Measurements from ENCODE around the gene MAD1L1. TPM values are rescaled to one million over a fixed set of nuclear protein-coding genes. Genes with fewer than 3 reads are reported as not detected.

The MAD1L1 gene
- total RNA-seq, 1 experiment from 2014 or later, result 50.8 TPM

- Histone ChIP-seq H3K4me1 (replicated peaks; ENCODE audit: insufficient read depth) (no peaks in the 10 kb centered on the region), H4K20me1 (ENCODE audit: insufficient read depth) (no peaks in the 10 kb centered on the region), H3K79me2 (ENCODE audit: low read depth) (no peaks in the 10 kb centered on the region), H3F3A (ENCODE audit: insufficient read depth, low read depth) (no peaks in the 10 kb centered on the region), H3K9me3 (ENCODE audit: insufficient read depth, low read depth) (no peaks in the 10 kb centered on the region), H3K36me3 (ENCODE audit: low read depth) (no peaks in the 10 kb centered on the region), H3K4me3 (no peak overlapping the region), H3K9me2 (ENCODE audit: insufficient read depth) (no peaks in the 10 kb centered on the region), H2AFZ (no peak overlapping the region), H3K27ac (no peak overlapping the region), H3K4me2 (no peak overlapping the region), H3K27me3 (ENCODE audit: insufficient read depth, low read depth) (no peaks in the 10 kb centered on the region)
- intact Hi-C loops (cut with micrococcal nuclease; ENCODE audit: unreplicated experiment), result no loop called here
- TF ChIP-seq CTCF (conservative IDR thresholded peaks at IDR 0.05) (no peak), EZH2 (IDR thresholded peaks at IDR 0.05; ENCODE audit: low read depth) (no peak)
- ChIA-PET CTCF (interaction anchor here (0.7 kb wide), 1 partner anchor 10 kb away, joined by 3 read pairs; no protein-coding TSS in a partner anchor), POLR2A (ENCODE audit: unreplicated experiment) (interaction anchor here (0.6 kb wide), 1 partner anchor 756 kb away, joined by 4 read pairs; no protein-coding TSS in a partner anchor)
- no TSS peak for BruUV-seq (replicated peaks)
- no peak for DNase-seq
Observed at GRCh38 chr7:2165610-2166594, 66.8 kb downstream of the MAD1L1 start.

GRCh38 chr7:2165239-2165609, 67.5 kb downstream of the MAD1L1 start:
- no peaks in the 10 kb centered on the region for H3K27me3 ChIP-seq (ENCODE audit: insufficient read depth, low read depth)
- ChIA-PET POLR2A (ENCODE audit: unreplicated experiment) (interaction anchor here (0.6 kb wide), 1 partner anchor 755 kb away, joined by 4 read pairs; no protein-coding TSS in a partner anchor), CTCF (interaction anchor here (0.7 kb wide), 1 partner anchor 262 kb away, joined by 4 read pairs; no protein-coding TSS in a partner anchor)
- DNase-seq, result no peak
- no peaks in the 10 kb centered on the region for H3K9me2 ChIP-seq (ENCODE audit: insufficient read depth)
- H3K4me2 ChIP-seq, result no peak overlapping the region
- H3K79me2 ChIP-seq (ENCODE audit: low read depth), result no peaks in the 10 kb centered on the region
- no peak overlapping the region for H3K4me3 ChIP-seq
- H2AFZ ChIP-seq, result no peak overlapping the region
- H3K27ac ChIP-seq, result no peak overlapping the region
- H3K36me3 ChIP-seq (ENCODE audit: low read depth), result no peaks in the 10 kb centered on the region
- no TSS peak for BruUV-seq (replicated peaks)
- TF ChIP-seq EZH2 (IDR thresholded peaks at IDR 0.05; ENCODE audit: low read depth), result no peak
- no peak for TF ChIP-seq CTCF (conservative IDR thresholded peaks at IDR 0.05)
- no peaks in the 10 kb centered on the region for H3F3A ChIP-seq (ENCODE audit: insufficient read depth, low read depth)
- H3K9me3 ChIP-seq (ENCODE audit: insufficient read depth, low read depth), result no peaks in the 10 kb centered on the region
- intact Hi-C loops (cut with micrococcal nuclease; ENCODE audit: unreplicated experiment), result no loop called here
- no peaks in the 10 kb centered on the region for H3K4me1 ChIP-seq (replicated peaks; ENCODE audit: insufficient read depth)
- H4K20me1 ChIP-seq (ENCODE audit: insufficient read depth), result no peaks in the 10 kb centered on the region

- H2AFZ ChIP-seq, result no peak overlapping the region
- H4K20me1 ChIP-seq (ENCODE audit: insufficient read depth), result no peaks in the 10 kb centered on the region
- no peak overlapping the region for H3K4me3 ChIP-seq
- H3F3A ChIP-seq (ENCODE audit: insufficient read depth, low read depth), result no peaks in the 10 kb centered on the region
- H3K4me1 ChIP-seq (replicated peaks; ENCODE audit: insufficient read depth), result no peaks in the 10 kb centered on the region
- no peaks in the 10 kb centered on the region for H3K9me3 ChIP-seq (ENCODE audit: insufficient read depth, low read depth)
- no peak overlapping the region for H3K27ac ChIP-seq
- no peak overlapping the region for H3K4me2 ChIP-seq
- ChIA-PET POLR2A (ENCODE audit: unreplicated experiment) (no interaction called here), CTCF (interaction anchor here (0.7 kb wide), 1 partner anchor 263 kb away, joined by 4 read pairs; no protein-coding TSS in a partner anchor)
- TF ChIP-seq CTCF (conservative IDR thresholded peaks at IDR 0.05) (no peak), EZH2 (IDR thresholded peaks at IDR 0.05; ENCODE audit: low read depth) (no peak)
- intact Hi-C loops (cut with micrococcal nuclease; ENCODE audit: unreplicated experiment), result no loop called here
- no TSS peak for BruUV-seq (replicated peaks)
- no peak for DNase-seq
- no peaks in the 10 kb centered on the region for H3K79me2 ChIP-seq (ENCODE audit: low read depth)
- H3K27me3 ChIP-seq (ENCODE audit: insufficient read depth, low read depth), result no peaks in the 10 kb centered on the region
- H3K9me2 ChIP-seq (ENCODE audit: insufficient read depth), result no peaks in the 10 kb centered on the region
- no peaks in the 10 kb centered on the region for H3K36me3 ChIP-seq (ENCODE audit: low read depth)
Observed at GRCh38 chr7:2164646-2165045, 68.1 kb downstream of the MAD1L1 start.

All from PC-9 (cell line).